ENCODE data around the gene CST3. TPM values are rescaled to one million over a fixed set of nuclear protein-coding genes. Genes with fewer than 3 reads are reported as not detected.

CST3 gene
- polyA plus RNA-seq, 1 donor (not counting 4 experiments of a cell fraction or from before 2014, with no cell fraction given) = 194 TPM

DNA sequence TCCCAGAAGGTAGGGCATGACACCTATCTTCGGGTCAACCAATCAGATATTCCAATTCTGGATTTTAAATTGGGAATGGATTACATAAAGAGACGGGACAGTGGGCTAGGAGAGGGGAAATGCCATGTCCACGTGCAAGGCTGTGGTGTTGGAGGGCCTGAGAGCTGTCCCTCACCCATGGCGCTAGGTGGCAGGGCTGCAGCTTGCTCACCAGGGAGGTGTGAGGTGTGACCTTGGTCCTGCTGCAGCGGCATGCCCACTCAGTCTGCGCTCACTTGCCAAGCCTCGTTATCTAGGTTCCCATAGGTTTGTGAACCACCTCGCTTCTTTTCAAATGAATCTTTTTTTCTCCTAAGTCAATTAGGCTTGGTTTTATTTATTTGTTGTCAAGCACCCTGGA lies 19.4 kb upstream of the CST3 start:
- no peak for FAIRE-seq
- Histone ChIP-seq H4K20me1 (ENCODE audit: control insufficient read depth, extremely low read depth, insufficient read depth, low read length) (no peaks in the 10 kb centered on the region), H2AFZ (ENCODE audit: control insufficient read depth, low read length) (no peak overlapping the region), H3K4me2 (ENCODE audit: control insufficient read depth, extremely low read depth, insufficient read depth, low read depth, low read length) (no peak overlapping the region), H3K4me1 (ENCODE audit: control insufficient read depth, extremely low read depth, insufficient read depth, low read length) (peaks cover 8% of the 10 kb centered on the region), H3K36me3 (ENCODE audit: control insufficient read depth in 2 of 2, extremely low read depth in 1 of 2, insufficient read depth in 2 of 2, low read length in 2 of 2) (no peaks in the 10 kb centered on the region), H3K9me1 (ENCODE audit: control insufficient read depth, extremely low read depth, insufficient read depth, low read length) (no peaks in the 10 kb centered on the region), H3K9me3 (ENCODE audit: control insufficient read depth, low read depth, low read length) (no peaks in the 10 kb centered on the region), H3K27ac (ENCODE audit: control insufficient read depth, insufficient read depth, low read length) (no peak overlapping the region), H3K9ac (ENCODE audit: control insufficient read depth, extremely low read depth, insufficient read depth, low read length) (no peak overlapping the region), H3K27me3 (ENCODE audit: control insufficient read depth, extremely low read depth, insufficient read depth, low read length) (no peaks in the 10 kb centered on the region), H3K79me2 (ENCODE audit: control insufficient read depth, insufficient read depth, low read length) (no peaks in the 10 kb centered on the region), H3K4me3 (ENCODE audit: control insufficient read depth in 2 of 3, extremely low read depth in 1 of 3, insufficient read depth in 2 of 3, low read depth in 1 of 3, low read length in 3 of 3) (no peak overlapping the region)
- dilution Hi-C loops (cut with MboI; ENCODE audit: extremely low pct_ligation_motif_present, low sequenced_read_pairs) = no loop called here
- TF ChIP-seq CTCF (optimal IDR thresholded peaks at IDR 0.05 in 1 of 3, IDR thresholded peaks at IDR 0.05 in 1 of 3, conservative IDR thresholded peaks at IDR 0.05 in 1 of 3; ENCODE audit: extremely low read depth in 1 of 3, insufficient read depth in 2 of 3, low read length in 3 of 3) (no peak), EZH2 (IDR thresholded peaks at IDR 0.05; ENCODE audit: low read length) (no peak)
- DNase-seq (ENCODE audit: low read depth, low spot score) = no peak

DNA sequence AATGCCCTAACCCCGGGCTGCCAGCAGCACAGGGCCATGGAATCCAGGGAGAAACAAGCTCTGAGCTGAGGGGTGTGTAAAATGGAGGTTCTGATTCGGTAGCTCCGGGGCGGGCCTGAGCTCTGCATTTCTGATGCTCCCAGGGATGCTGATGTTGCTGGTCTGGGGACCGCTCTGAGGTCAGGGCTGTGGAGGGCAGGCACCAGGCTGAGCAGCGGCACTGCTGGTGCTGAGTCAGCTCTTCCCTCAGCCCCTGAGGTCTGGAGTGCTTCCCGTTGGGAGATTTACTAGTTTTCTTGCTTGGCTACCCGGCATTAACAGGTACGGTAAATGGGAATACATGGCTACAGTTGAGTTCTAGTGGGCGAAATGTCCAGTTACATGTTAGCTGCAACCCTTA lies 18.6 kb upstream of the CST3 start:
- H3K4me1 ChIP-seq (ENCODE audit: control insufficient read depth, extremely low read depth, insufficient read depth, low read length) = peaks cover 8% of the 10 kb centered on the region
- no peaks in the 10 kb centered on the region for H3K9me3 ChIP-seq (ENCODE audit: control insufficient read depth, low read depth, low read length)
- no peaks in the 10 kb centered on the region for H3K9me1 ChIP-seq (ENCODE audit: control insufficient read depth, extremely low read depth, insufficient read depth, low read length)
- H3K79me2 ChIP-seq (ENCODE audit: control insufficient read depth, insufficient read depth, low read length) = no peaks in the 10 kb centered on the region
- H3K36me3 ChIP-seq (ENCODE audit: control insufficient read depth in 2 of 2, extremely low read depth in 1 of 2, insufficient read depth in 2 of 2, low read length in 2 of 2) = no peaks in the 10 kb centered on the region
- TF ChIP-seq CTCF (optimal IDR thresholded peaks at IDR 0.05 in 1 of 3, IDR thresholded peaks at IDR 0.05 in 1 of 3, conservative IDR thresholded peaks at IDR 0.05 in 1 of 3; ENCODE audit: extremely low read depth in 1 of 3, insufficient read depth in 2 of 3, low read length in 3 of 3) (no peak), EZH2 (IDR thresholded peaks at IDR 0.05; ENCODE audit: low read length) (no peak)
- dilution Hi-C loops (cut with MboI; ENCODE audit: extremely low pct_ligation_motif_present, low sequenced_read_pairs) = no loop called here
- H3K27ac ChIP-seq (ENCODE audit: control insufficient read depth, insufficient read depth, low read length) = no peak overlapping the region
- DNase-seq (ENCODE audit: low read depth, low spot score) (no peak), FAIRE-seq (no peak)
- no peak overlapping the region for H3K9ac ChIP-seq (ENCODE audit: control insufficient read depth, extremely low read depth, insufficient read depth, low read length)
- no peaks in the 10 kb centered on the region for H3K27me3 ChIP-seq (ENCODE audit: control insufficient read depth, extremely low read depth, insufficient read depth, low read length)
- H3K4me2 ChIP-seq (ENCODE audit: control insufficient read depth, extremely low read depth, insufficient read depth, low read depth, low read length) = no peak overlapping the region
- H4K20me1 ChIP-seq (ENCODE audit: control insufficient read depth, extremely low read depth, insufficient read depth, low read length) = no peaks in the 10 kb centered on the region
- H3K4me3 ChIP-seq (ENCODE audit: control insufficient read depth in 2 of 3, extremely low read depth in 1 of 3, insufficient read depth in 2 of 3, low read depth in 1 of 3, low read length in 3 of 3) = no peak overlapping the region
- no peak overlapping the region for H2AFZ ChIP-seq (ENCODE audit: control insufficient read depth, low read length)
